Peyer's patch (tissue), 4 donors: ENCODE measurements around the gene RNF213.
"Not testable (repeated sequence)": the region's sequence is repeated elsewhere in the genome, so short reads cannot be mapped to it uniquely, and the experiment has no call there.

Experiments
- POLR2A ChIP-seq, 2 donors: fragments of 450-650 bp; IDR thresholded peaks; one replicate each; pipeline ENCODE4 v1.5.1; 2017; ENCODE audit warnings: antibody characterized with exemption in 2 of 2, mild to moderate bottlenecking in 2 of 2, moderate library complexity in 2 of 2
- TF ChIP-seq, protein P1 (sequence below), 6 experiments: fragments of 450-650 bp in 4 of 6; fragments of 200-600 bp in 2 of 6; sonication (generic) in 1 of 6; IDR thresholded peaks; one replicate each; pipeline ENCODE4 v1.5.1; 2017 to 2019; ENCODE audit warnings: antibody characterized with exemption in 6 of 6, mild to moderate bottlenecking in 3 of 6, moderate library complexity in 1 of 6

DNA sequence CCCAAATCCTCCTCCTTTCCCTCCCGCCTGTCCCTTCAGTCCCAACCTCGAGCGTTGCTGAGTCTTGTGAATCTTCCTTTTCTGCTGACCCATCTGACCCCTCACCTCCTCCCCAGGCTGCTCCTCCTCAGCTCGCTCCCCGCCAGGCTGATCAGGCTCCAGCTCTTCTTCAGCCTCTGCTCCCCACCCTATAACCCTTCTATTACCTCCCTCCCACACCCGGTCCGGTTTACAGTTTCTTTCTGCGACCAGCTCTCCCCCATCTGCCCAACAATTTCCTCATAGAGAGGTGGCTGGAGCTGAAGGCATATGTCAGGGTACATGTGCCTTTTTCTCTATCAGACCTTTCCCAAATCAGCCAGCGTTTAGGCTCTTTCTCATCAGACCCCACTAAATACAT, 140.4 kb downstream of the RNF213 start:
- TF ChIP-seq, protein P1, sequence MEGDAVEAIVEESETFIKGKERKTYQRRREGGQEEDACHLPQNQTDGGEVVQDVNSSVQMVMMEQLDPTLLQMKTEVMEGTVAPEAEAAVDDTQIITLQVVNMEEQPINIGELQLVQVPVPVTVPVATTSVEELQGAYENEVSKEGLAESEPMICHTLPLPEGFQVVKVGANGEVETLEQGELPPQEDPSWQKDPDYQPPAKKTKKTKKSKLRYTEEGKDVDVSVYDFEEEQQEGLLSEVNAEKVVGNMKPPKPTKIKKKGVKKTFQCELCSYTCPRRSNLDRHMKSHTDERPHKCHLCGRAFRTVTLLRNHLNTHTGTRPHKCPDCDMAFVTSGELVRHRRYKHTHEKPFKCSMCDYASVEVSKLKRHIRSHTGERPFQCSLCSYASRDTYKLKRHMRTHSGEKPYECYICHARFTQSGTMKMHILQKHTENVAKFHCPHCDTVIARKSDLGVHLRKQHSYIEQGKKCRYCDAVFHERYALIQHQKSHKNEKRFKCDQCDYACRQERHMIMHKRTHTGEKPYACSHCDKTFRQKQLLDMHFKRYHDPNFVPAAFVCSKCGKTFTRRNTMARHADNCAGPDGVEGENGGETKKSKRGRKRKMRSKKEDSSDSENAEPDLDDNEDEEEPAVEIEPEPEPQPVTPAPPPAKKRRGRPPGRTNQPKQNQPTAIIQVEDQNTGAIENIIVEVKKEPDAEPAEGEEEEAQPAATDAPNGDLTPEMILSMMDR (IDR thresholded peaks at IDR 0.05), result not testable (repeated sequence)
- TF ChIP-seq POLR2A (IDR thresholded peaks at IDR 0.05), result not testable (repeated sequence)
